Mesenchymal stem cell (in vitro differentiated cells and primary cell): Measurements from ENCODE around the gene FAM25G. TPM values are rescaled to one million over a fixed set of nuclear protein-coding genes. Genes with fewer than 3 reads are reported as not detected.
A peak's percentile ranks its signal among the peaks of the same experiment; 100 is the strongest.

Experiments used
- DNase-seq: peaks from one replicate; pipeline ENCODE4 v3.0.0-alpha.2; 2013
- H2AFZ ChIP-seq: one replicate; pipeline ENCODE4 v1.6.1; 2013; ENCODE audit warnings: low read depth, mild to moderate bottlenecking, control low read depth, inconsistent platforms, low read length, moderate library complexity
- H2AK5ac ChIP-seq: 2 replicates; pipeline ENCODE4 v1.6.1; 2013; ENCODE audit warnings: low read length, moderate library complexity, mild to moderate bottlenecking, inconsistent platforms; ENCODE audit not compliant: severe bottlenecking
- H2BK120ac ChIP-seq: one replicate; pipeline ENCODE4 v1.6.1; 2013; ENCODE audit warnings: low read depth, mild to moderate bottlenecking, inconsistent platforms, low read length, moderate library complexity
- H2BK12ac ChIP-seq, 2 experiments: one replicate each; pipeline ENCODE4 v1.6.1; 2013; ENCODE audit warnings: inconsistent platforms in 2 of 2, low read length in 2 of 2, mild to moderate bottlenecking in 2 of 2, moderate library complexity in 2 of 2, control low read depth in 1 of 2
- H2BK15ac ChIP-seq: one replicate; pipeline ENCODE4 v1.6.1; 2013; ENCODE audit warnings: mild to moderate bottlenecking, low read depth, inconsistent platforms; ENCODE audit not compliant: poor library complexity, severe bottlenecking
- H2BK5ac ChIP-seq: 2 replicates; pipeline ENCODE4 v1.6.1; 2013; ENCODE audit warnings: low read depth, mild to moderate bottlenecking, low read length, control low read depth, inconsistent platforms; ENCODE audit not compliant: poor library complexity, severe bottlenecking
- H3K14ac ChIP-seq, 2 experiments: one replicate each; pipeline ENCODE4 v1.6.1; 2013; ENCODE audit warnings: inconsistent platforms in 2 of 2, low read length in 2 of 2, control low read depth in 1 of 2, mild to moderate bottlenecking in 1 of 2, moderate library complexity in 1 of 2
- H3K18ac ChIP-seq, 2 experiments: one replicate each; pipeline ENCODE4 v1.6.1; 2013; ENCODE audit warnings: inconsistent platforms in 2 of 2, low read length in 2 of 2, control low read depth in 1 of 2, low read depth in 1 of 2, mild to moderate bottlenecking in 1 of 2
- H3K23ac ChIP-seq, 2 experiments: one replicate each; pipeline ENCODE4 v1.6.1; 2013; ENCODE audit warnings: inconsistent platforms in 2 of 2, low read length in 2 of 2, mild to moderate bottlenecking in 2 of 2, moderate library complexity in 2 of 2, control low read depth in 1 of 2
- H3K27ac ChIP-seq: 2 replicates; pipeline ENCODE4 v1.5.1; 2013; ENCODE audit warnings: mild to moderate bottlenecking, moderate library complexity, low read length, control low read depth, inconsistent platforms; ENCODE audit not compliant: poor library complexity, severe bottlenecking
- H3K27me3 ChIP-seq, 2 experiments: 2 replicates each; pipeline versions ENCODE4 v1.6.1 to v1.7.0; 2013; ENCODE audit warnings: low read length in 2 of 2, mild to moderate bottlenecking in 2 of 2, moderate library complexity in 2 of 2, control low read depth in 1 of 2, inconsistent platforms in 1 of 2; ENCODE audit not compliant: control insufficient read depth in 1 of 2, insufficient read depth in 1 of 2
- H3K36me3 ChIP-seq, 2 experiments: 2 replicates each; pipeline versions ENCODE4 v1.6.1 to v1.7.0; 2013; ENCODE audit warnings: low read length in 2 of 2, control low read depth in 1 of 2, inconsistent platforms in 1 of 2, low read depth in 1 of 2, mild to moderate bottlenecking in 1 of 2; ENCODE audit not compliant: insufficient read depth in 2 of 2, control insufficient read depth in 1 of 2
- H3K4ac ChIP-seq, 2 experiments: one replicate each; pipeline ENCODE4 v1.6.1; 2013; ENCODE audit warnings: inconsistent platforms in 2 of 2, low read length in 2 of 2, mild to moderate bottlenecking in 2 of 2, moderate library complexity in 2 of 2, control low read depth in 1 of 2, low read depth in 1 of 2
- H3K4me1 ChIP-seq: 2 replicates; pipeline ENCODE4 v1.6.1; 2013; ENCODE audit warnings: low read depth, low read length, control low read depth; ENCODE audit not compliant: control insufficient read depth, insufficient read depth
- H3K4me2 ChIP-seq: 2 replicates; pipeline ENCODE4 v1.6.1; 2013; ENCODE audit warnings: low read length, mild to moderate bottlenecking, inconsistent platforms; ENCODE audit not compliant: poor library complexity, severe bottlenecking
- H3K4me3 ChIP-seq, 2 experiments: 2 replicates each; pipeline versions ENCODE4 v1.5.1 to v1.7.0; 2013; ENCODE audit warnings: low read length in 2 of 2, mild to moderate bottlenecking in 2 of 2, control low read depth in 1 of 2, low read depth in 1 of 2; ENCODE audit not compliant: insufficient read depth in 1 of 2
- H3K79me1 ChIP-seq: replicated peaks from 2 replicates; pipeline ENCODE4 v1.6.1; 2013; ENCODE audit warnings: mild to moderate bottlenecking, control low read depth, low read length, inconsistent platforms; ENCODE audit not compliant: poor library complexity, severe bottlenecking
- H3K9ac ChIP-seq: 2 replicates; pipeline ENCODE4 v1.7.0; 2013; ENCODE audit warnings: mild to moderate bottlenecking, low read length, moderate library complexity
- H3K9me3 ChIP-seq: 2 replicates; pipeline ENCODE4 v1.7.0; 2013; ENCODE audit warnings: mild to moderate bottlenecking, low read length; ENCODE audit not compliant: control insufficient read depth
- H4K8ac ChIP-seq: one replicate; pipeline ENCODE4 v1.6.1; 2013; ENCODE audit warnings: inconsistent platforms, mild to moderate bottlenecking, low read length, moderate library complexity
- H4K91ac ChIP-seq: one replicate; pipeline ENCODE4 v1.6.1; 2013; ENCODE audit warnings: mild to moderate bottlenecking, low read length, inconsistent platforms
- WGBS: methylation state at CpG from one replicate; pipeline ENCODE4 v1.1.7; 2013; ENCODE audit warnings: mixed read lengths; 5-methylcytosine and 5-hydroxymethylcytosine counted together
- small RNA-seq: library from polyadenylated mRNA; stranded (forward); fragments of <200 nt; extraction: miRNeasy Mini kit (QIAGEN cat#:217004); gene quantifications from one replicate; pipeline ENCODE3, GENCODE V24; 2013; ENCODE audit warnings: low read depth

The FAM25G gene

GRCh38 chr10:47438857-47439474 lies 52.5 kb downstream of the FAM25G start:
- peak; percentile 69 for DNase-seq
- H4K8ac ChIP-seq: no peak overlapping the region
- peaks cover 17 to 40% of the 10 kb centered on the region in 2 experiments for H3K27me3 ChIP-seq

More at GRCh38 chr10:47438857-47439474, 52.5 kb downstream of the FAM25G start:
- H3K23ac ChIP-seq: peak overlapping the region in 1 of 2 experiments; percentile 48
- no peak overlapping the region for H2AFZ ChIP-seq
- H3K79me1 ChIP-seq: no peaks in the 10 kb centered on the region
- H3K18ac ChIP-seq: no peak overlapping the region
- no peaks in the 10 kb centered on the region for H3K4me1 ChIP-seq
- H3K14ac ChIP-seq: no peak overlapping the region
- no peak overlapping the region for H2BK120ac ChIP-seq
- H3K4me2 ChIP-seq: no peak overlapping the region
- no peak overlapping the region for H3K27ac ChIP-seq
- H4K91ac ChIP-seq: no peak overlapping the region
- peaks cover 15% of the 10 kb centered on the region for H3K9me3 ChIP-seq
- H2BK15ac ChIP-seq: no peak overlapping the region
- no peaks in the 10 kb centered on the region for H3K36me3 ChIP-seq
- H3K9ac ChIP-seq: no peak overlapping the region
- H3K4me3 ChIP-seq: no peak overlapping the region
- H3K4ac ChIP-seq: no peak overlapping the region
- H2BK5ac ChIP-seq: no peak overlapping the region
- H2BK12ac ChIP-seq: no peak overlapping the region
- no peak overlapping the region for H2AK5ac ChIP-seq
- WGBS: 38% methylated on average over 6 of the region's 6 CpGs

Small RNA genes within 50 kb of the gene (small RNA-seq; reads per million reads assigned to genes)
- gene AL591684.3 (not detected), gene RNA5SP312 (not detected)
